IPS-11a (cell line): ENCODE data around the gene RIPPLY2.
"Not testable (repeated sequence)": the region's sequence is repeated elsewhere in the genome, so short reads cannot be mapped to it uniquely, and the experiment has no call there.

Source experiments
- H3K4me3 ChIP-seq: one replicate; pipeline ENCODE4 v1.5.1; 2013; ENCODE audit warnings: low read depth, low read length, control low read depth

Gene RIPPLY2

DNA sequence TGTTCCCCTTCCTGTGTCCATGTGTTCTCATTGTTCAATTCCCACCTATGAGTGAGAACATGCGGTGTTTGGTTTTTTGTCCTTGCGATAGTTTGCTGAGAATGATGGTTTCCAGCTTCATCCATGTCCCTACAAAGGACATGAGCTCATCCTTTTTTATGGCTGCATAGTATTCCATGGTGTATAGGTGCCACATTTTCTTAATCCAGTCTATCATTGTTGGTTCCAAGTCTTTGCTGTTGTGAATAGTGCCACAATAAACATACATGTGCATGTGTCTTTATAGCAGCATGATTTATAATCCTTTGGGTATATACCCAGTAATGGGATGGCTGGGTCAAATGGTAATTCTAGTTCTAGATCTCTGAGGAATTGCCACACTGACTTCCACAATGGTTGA lies 43.9 kb downstream of the RIPPLY2 start:
- H3K4me3 ChIP-seq, result not testable (repeated sequence)

- no peak overlapping the region for H3K4me3 ChIP-seq
Observed at GRCh38 chr6:83901624-83902023, 48.5 kb downstream of the RIPPLY2 start.

- H3K4me3 ChIP-seq, result no peak overlapping the region
Observed at GRCh38 chr6:83904395-83904794, 51.2 kb downstream of the RIPPLY2 start.

- H3K4me3 ChIP-seq, result no peak overlapping the region
Observed at GRCh38 chr6:83905648-83906047, 52.5 kb downstream of the RIPPLY2 start.
